ENCODE data around the gene TANK. TPM values are rescaled to one million over a fixed set of nuclear protein-coding genes. Genes with fewer than 3 reads are reported as not detected.

The TANK gene
- total RNA-seq, 1 donor from 2014 or later: 34.4 TPM

DNA sequence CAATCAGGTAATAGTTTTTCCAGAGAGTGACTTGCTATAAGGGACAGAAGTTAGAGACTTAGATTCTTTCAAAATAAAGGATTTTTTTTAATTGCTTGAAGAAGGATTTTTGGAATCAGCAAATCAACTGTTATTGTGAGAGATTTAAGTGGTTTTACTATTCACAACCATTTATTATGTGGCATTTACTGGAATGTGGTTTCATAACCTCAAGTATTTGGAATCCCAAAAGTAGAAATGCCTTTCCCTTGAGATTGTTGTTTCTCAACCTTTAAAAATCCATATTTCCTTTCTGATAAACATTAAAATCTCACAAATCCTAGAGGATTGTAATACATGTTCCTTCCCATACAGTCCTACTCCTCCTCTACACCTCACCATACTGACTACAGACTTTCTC lies 5.0 kb downstream of the TANK start:
- peaks cover 4% of the 10 kb centered on the region for H3K9me3 Mint-ChIP-seq
- H3K27me3 Mint-ChIP-seq: no peaks in the 10 kb centered on the region
- H3K36me3 Mint-ChIP-seq: peaks cover 19% of the 10 kb centered on the region
- H3K27ac Mint-ChIP-seq: no peak overlapping the region
- DNase-seq (ENCODE audit: extremely low spot score, unreplicated experiment): no peak
- TF ChIP-seq, protein P1, sequence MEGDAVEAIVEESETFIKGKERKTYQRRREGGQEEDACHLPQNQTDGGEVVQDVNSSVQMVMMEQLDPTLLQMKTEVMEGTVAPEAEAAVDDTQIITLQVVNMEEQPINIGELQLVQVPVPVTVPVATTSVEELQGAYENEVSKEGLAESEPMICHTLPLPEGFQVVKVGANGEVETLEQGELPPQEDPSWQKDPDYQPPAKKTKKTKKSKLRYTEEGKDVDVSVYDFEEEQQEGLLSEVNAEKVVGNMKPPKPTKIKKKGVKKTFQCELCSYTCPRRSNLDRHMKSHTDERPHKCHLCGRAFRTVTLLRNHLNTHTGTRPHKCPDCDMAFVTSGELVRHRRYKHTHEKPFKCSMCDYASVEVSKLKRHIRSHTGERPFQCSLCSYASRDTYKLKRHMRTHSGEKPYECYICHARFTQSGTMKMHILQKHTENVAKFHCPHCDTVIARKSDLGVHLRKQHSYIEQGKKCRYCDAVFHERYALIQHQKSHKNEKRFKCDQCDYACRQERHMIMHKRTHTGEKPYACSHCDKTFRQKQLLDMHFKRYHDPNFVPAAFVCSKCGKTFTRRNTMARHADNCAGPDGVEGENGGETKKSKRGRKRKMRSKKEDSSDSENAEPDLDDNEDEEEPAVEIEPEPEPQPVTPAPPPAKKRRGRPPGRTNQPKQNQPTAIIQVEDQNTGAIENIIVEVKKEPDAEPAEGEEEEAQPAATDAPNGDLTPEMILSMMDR (conservative IDR thresholded peaks at IDR 0.05): no peak
- peaks cover 14% of the 10 kb centered on the region for H3K4me1 Mint-ChIP-seq (ENCODE audit: unreplicated experiment)
- no peak overlapping the region for H3K4me3 Mint-ChIP-seq

DNA sequence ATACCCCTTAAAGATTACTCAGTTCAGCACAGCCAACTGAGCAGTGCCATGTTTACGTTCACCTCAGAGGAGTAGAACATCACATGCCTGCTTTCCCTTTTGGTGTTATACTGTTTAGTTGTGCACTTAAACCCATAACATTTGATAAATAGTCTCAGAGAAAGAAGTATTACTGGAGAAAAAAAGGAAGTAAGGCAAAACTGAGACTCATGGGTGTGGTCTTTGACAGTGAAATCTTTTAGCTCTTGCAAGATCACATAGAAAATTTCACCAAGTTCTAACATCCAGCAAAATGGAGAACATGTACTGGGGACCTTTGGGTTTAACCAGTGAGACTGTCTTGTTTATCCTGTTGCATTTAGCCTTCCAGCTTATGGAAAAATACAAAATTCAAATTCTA lies 5.6 kb downstream of the TANK start:
- Mint-ChIP-seq H3K4me3 (no peak overlapping the region), H3K27ac (no peak overlapping the region), H3K36me3 (peaks cover 19% of the 10 kb centered on the region), H3K4me1 (ENCODE audit: unreplicated experiment) (peaks cover 14% of the 10 kb centered on the region), H3K27me3 (no peaks in the 10 kb centered on the region), H3K9me3 (peaks cover 4% of the 10 kb centered on the region)
- no peak for DNase-seq (ENCODE audit: extremely low spot score, unreplicated experiment)
- TF ChIP-seq, protein P1 (conservative IDR thresholded peaks at IDR 0.05): no peak

DNA sequence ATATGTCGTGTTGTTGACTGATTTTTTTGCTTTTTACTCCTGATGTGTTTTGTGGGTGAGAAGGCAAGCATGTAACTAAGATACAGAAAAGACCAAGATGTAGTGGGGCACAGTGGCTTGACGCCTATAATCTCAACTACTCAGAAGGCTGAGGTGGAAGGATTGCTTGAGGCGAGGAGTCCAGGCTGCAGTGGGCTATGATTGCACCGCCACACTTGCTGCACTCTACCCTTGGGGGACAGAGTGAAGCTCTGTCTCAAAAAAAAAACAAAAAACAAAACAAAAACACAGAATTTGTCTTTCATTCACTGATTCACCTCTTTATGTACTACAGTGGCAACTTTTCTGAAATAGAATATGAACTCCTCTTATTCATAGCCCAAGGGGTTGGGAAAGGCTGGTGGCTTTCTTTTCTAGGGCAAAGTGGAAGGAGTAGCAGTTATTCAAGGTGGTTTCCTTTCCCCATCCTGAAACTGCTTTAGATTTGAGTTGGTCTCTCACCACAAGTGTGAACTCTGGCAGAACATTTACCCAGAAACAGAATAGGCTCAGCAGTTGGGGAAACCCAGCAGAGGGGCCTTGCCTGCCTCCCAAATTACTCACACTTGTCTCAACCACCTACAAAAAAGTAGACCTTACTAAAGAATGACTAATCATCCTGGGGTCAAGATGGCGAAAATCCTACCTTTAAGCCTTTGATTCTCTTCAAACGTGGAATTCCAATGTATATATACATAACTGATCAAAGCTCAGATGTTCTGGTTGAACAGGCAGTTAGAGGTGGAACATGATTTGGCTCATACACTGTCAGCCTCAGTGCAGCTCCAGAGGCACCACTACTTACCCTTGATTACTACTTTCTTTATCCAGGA lies 6.5 kb downstream of the TANK start:
- Mint-ChIP-seq H3K4me1 (ENCODE audit: unreplicated experiment) (peaks cover 8% of the 10 kb centered on the region), H3K36me3 (peaks cover 23% of the 10 kb centered on the region), H3K4me3 (no peak overlapping the region), H3K27me3 (no peaks in the 10 kb centered on the region), H3K27ac (no peak overlapping the region), H3K9me3 (peaks cover 4% of the 10 kb centered on the region)
- TF ChIP-seq, protein P1 (conservative IDR thresholded peaks at IDR 0.05): no peak
- no peak for DNase-seq (ENCODE audit: extremely low spot score, unreplicated experiment)

DNA sequence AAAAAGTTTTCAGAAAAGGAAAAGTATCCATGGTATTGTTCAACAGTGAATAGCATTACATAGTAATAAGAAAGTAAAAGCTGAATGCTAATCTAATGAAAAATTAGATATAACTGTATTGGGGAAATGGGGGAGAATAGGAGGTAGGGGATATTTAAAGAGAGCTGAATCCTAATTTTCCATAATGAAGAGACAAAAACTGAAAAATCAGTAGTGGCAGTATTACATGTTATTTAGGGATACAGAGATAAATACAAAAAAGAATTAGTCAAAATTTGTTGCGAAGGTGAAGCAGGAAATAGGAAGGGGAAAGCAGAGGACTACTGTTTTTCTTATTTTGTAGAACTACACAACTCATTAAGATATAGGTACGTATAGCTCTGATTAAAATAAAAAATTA lies 9.1 kb downstream of the TANK start:
- TF ChIP-seq, protein P1 (conservative IDR thresholded peaks at IDR 0.05): no peak
- no peaks in the 10 kb centered on the region for H3K27me3 Mint-ChIP-seq
- no peak for DNase-seq (ENCODE audit: extremely low spot score, unreplicated experiment)
- H3K9me3 Mint-ChIP-seq: peaks cover 10% of the 10 kb centered on the region
- no peak overlapping the region for H3K27ac Mint-ChIP-seq
- H3K36me3 Mint-ChIP-seq: peaks cover 32% of the 10 kb centered on the region
- H3K4me3 Mint-ChIP-seq: no peak overlapping the region
- no peaks in the 10 kb centered on the region for H3K4me1 Mint-ChIP-seq (ENCODE audit: unreplicated experiment)

DNA sequence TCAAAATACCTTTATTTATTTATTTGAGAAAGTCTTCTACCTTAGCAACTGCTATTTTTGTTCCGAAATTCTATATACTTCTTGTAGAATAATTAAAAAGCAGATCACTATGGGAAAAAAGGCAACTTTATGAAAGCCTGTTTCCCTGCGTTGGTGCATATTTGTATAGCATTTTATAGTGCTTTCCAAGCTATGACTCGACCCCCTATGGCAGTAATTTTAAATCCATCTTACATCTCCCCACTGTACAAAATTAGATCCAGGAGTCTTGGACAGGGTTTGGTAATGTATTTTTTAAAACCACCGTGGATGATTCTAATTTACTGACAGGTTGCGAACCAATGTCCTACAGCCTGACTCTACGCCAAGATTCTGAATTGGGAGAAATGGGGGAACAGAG lies 10.1 kb downstream of the TANK start:
- Mint-ChIP-seq H3K36me3 (peaks cover 37% of the 10 kb centered on the region), H3K27ac (no peak overlapping the region), H3K9me3 (peaks cover 10% of the 10 kb centered on the region), H3K4me1 (ENCODE audit: unreplicated experiment) (no peaks in the 10 kb centered on the region), H3K27me3 (no peaks in the 10 kb centered on the region), H3K4me3 (no peak overlapping the region)
- TF ChIP-seq, protein P1 (conservative IDR thresholded peaks at IDR 0.05): no peak
- no peak for DNase-seq (ENCODE audit: extremely low spot score, unreplicated experiment)
